C1 segment of cervical spinal cord (tissue), 14 donors: Measurements from ENCODE around the gene OIT3.

ENCODE experiments used
- DNase-seq, 14 donors: peaks; one replicate each; lab custom pipeline; 2025; lab: John Stamatoyannopoulos, UW

The OIT3 gene

DNA sequence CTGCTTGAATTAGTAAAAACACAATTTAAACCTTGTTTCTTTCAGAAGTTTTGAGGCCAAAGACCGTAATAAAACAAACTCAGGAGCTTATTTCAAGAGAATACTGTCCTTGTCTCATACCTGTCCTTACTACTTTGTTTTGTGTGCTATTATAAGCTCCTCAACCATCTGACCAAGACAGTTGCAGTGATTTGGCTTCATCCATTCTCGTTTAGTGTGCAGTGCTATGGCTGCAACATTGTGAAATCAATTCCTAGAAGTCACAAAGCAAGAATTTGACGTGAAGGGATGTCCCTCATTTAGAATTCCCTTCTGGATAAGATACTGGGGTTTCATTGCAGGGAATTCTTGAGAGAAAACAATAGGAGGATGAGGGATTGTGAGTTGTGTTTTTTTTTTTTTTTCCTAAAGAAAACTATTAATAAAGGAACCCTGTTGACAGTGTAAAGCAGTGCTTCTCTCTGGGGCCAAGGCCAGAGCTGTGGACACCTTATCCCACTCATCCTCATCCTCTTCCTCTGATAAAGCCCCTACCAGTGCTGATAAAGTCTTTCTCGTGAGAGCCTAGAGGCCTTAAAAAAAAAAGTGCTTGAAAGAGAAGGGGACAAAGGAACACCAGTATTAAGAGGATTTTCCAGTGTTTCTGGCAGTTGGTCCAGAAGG lies at the start of gene OIT3:
Gene OIT3, plus strand, starts transcription at position 604 of the 663 bp plus-strand sequence. CDS start 60 bp downstream, outside the sequence.
- no peak for DNase-seq

DNA sequence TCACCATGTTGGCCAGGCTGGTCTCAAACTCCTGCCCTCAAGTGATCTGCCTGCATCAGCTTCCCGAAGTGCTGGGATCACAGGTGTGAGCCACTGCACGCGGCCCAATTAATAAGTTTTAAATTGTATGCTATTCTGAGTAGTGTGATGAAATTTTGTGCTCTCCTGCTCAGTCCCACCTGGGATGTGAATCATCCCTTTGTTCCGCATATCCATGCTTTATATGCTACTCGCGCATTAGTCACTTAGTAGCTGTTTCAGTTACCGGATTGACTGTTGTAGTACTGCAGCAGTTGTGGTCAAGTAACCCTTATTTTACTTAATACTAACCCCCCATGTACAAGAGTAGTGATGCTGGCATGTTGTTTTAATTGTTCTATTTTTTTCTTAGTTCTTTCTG lies 47.3 kb upstream of the OIT3 start:
- no peak for DNase-seq

DNA sequence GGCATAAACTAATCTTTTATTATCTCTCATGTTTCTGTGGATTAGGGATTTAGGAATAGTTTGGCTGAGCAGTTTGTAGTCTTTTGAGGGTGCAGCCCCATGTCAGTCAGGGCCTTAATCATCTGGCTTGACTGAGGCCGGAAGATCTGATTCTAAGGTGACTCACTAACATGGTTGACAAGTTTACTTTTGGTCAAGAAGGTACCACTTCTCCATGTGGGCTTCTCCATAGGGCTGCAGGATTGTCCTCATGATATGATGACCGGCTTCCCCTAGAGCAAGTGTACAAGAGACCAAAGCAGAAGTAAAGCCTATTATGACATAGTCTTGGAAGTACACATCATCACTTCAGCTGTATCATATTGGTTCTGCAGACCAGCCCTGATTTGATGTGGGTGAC lies 45.9 kb upstream of the OIT3 start:
- no peak for DNase-seq

DNA sequence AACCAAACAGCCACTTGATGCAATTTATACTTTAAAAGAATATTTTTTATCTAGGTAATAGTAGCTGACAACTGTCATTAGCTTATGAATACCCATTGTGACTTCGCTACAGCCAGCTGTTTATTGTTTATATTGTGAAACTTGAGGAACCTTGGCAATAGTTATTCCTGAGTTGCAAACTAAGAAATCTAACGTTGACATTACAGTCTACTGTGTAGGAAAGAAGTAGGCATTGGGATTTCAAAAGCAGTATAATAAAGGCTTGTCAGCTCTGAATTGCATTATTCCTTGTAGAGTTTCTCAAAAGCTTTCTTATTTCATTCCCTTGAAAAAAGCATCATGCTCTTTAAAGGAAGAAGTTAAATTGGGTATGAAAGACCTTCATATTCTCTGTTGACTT lies 42.7 kb upstream of the OIT3 start:
- DNase-seq: no peak

DNA sequence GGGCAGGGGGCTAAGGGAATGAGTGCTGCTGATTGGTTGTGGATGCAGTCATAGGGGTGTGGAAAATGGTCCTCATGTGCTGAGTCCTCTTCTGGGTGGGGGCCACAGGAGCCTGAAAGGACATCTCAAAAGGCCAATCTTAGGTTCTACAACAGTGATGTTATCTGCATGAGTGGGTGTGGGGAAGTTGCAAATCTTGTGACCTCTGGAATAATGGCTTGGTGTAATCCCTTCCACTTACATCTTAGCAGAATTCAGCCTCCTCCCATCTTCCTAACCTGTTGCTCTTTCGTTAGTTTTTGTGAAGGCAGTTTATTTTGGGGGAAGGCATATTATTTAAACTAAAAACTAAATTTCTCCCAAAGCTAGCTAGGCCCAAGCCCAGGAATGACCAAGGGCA lies 42.0 kb upstream of the OIT3 start:
- DNase-seq: no peak

DNA sequence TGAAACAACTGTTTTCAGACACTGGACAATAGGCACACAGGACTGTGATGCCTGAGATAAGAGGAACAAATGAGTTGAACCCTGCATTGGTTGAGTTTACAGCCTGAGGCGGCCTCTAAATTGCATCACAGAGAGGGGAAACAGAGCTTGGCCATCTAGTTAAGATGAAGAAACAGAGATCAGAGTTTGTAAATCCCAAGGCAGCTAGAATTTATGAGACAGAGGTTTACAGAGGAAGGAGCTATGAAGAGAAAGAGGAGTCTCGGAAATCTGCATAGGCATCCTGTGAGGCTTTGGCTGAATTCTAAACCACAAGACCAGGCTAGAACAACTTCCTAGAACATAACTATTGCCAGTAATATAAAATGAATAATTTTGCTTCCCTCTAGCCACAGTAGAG lies 41.0 kb upstream of the OIT3 start:
- no peak for DNase-seq

DNA sequence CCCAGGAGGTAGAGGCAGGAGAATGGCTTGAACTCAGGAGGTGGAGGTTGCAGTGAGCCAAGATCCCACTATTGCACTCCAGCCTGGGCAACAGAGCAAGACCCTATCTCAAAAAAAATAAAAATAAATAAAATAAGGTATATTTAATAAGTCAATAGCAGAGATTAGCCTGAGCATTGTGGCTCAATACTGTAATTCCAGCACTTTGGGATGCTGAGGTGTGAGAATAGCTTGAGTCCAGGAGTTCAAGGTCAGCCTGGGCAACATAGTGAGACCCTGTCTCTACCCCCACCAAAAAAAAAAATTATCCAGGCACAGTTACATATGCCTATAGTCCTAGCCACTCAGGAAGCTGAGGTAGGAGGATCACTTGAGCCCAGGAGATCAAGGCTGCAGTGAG lies 38.4 kb upstream of the OIT3 start:
- no peak for DNase-seq

DNA sequence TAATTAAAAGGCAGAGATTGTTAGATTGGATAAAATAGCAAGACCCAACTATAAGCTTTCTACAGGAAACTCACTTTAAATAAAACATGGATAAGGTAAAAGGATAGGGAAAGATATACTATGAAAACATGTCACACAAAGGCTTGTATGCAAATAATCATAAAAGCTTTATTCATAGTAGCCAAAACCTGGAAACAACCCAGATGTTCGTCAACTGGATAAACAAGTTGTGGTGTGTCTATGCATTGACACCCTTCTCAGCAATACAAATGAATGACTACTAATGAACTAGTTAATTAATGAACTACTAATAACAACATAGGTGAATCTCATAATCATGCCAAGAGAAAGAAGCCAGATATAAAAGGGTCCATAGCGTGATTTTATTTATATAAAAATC lies 37.7 kb upstream of the OIT3 start:
- no peak for DNase-seq

DNA sequence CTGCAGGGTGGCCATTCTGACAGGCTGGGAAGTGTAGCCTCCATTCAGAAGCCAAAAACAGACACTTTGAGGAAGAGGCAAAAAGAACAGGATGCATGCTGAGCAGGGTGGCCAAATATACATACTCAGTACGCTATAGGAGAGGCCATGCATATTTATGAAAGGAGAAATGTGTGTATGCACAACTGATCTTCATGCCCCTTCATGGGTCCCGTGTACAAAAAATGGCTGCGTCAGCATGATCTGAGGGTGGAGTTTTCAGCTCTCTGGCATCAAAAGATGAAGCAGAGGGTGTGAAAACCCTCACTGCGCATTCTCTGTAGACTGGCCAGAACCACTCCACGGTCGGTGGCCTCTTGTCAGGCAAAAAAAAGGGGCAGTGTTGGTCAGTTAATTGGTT lies 35.5 kb upstream of the OIT3 start:
- DNase-seq: no peak

DNA sequence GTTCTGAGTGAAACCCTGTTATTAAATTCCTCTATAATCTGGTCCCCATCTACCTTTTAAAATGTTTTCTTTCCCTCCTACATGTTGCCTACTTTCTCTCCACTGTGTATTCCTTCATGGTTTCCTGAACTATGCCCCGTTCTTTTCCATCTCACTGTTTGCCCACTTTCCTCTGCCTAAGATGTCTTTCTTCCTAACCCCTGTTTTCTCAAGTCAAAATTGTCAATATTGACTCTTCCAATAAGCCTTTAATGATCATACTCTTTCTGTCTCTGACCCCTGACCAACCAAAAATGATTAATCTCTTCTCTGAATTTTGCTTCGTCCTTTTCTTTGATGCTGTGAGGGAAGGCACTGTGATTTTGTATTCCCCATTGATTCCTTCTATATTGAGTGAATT lies 30.6 kb upstream of the OIT3 start:
- DNase-seq: no peak

DNA sequence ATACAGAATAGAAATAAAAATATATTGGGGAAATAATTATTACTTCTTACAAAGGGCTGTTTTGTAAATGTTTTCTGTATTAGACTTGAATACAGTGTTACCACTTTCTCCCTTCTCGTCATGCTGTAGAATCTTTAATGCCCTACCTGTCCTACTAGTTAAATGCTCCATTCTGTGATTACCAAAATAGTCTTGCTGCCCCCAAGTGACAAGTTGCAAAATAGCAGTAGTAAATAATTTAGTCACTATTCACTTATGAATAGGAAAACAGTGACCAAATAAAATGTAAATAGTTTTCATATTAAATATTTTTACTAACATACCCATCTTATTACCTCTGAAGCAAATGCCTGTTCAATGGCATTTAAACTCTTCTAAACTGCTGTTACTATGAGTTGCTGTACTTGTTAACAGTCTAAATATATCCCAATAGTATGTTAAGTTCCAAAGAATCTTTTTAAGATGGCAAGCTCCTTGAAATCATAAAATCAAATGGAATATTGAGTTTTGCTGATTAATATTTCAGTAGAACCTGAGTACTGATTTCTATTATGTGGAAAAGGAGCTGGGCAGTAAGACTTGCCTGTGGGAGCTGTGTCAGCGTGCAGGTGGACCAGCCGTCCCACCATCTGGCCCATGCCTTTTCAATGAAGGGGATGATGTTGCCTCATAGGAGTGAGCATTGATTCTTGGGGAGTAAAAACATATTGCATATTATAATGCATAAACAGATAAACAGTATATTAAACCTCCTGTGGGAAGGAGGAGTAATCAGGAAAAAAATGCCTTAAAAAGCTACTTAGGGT lies 18.1 kb upstream of the OIT3 start:
- peak in 1 of 14 donors; percentile 62 for DNase-seq

DNA sequence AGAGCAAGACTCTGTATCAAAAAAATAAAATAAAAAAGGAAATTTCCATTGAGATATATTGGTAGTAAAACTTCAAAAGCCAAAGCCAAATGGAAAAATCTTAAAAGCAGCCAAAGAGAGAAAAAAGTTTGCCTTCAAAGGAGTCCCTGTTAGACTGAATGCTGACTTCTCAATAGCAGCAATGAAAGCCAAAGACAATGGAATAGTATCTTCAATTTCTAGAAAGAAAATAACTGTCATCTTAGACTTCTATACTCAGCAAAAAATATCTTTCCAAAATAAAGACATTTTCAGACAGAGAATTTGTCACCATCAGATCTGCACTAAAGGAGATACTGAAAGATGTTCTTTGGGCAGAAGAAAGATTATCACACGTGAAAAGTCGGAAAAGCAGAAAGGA lies 14.3 kb upstream of the OIT3 start:
- DNase-seq: no peak

DNA sequence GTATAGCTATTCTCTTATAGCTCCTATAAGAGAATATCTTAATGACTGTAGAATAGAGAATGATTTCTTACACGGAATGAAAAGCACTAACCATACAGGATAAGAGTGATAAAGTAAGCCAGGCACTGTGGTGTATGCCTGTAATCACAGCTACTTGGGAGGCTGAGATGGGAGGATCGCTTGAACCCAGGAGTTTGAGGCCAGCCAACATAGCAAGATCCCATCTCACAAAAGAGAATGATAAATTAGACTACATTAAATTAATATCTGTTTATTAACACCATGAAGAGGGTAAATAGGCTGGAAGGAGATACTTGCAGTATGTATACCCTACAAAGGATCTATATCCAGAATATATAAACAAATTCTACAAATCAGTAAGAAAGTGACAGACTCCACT lies 12.2 kb upstream of the OIT3 start:
- no peak for DNase-seq

DNA sequence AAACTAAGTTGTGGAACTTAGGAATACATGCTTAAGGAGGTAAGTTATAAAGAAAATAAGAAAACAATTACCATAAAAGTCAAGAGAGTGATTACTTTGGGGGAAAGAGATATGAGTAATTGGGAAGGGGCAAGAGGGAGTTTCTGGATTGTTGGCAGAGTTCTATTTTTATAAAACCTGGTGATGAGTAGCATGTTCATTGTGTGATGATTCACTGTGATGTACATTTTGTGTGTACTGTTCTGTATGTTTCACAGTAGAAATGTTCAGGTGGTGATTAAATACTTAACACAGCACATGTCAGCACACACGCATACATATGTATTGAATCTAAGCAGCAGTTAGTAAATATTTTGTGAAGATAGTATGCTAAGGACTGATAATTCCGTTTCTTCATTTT lies 9.7 kb upstream of the OIT3 start:
- DNase-seq: no peak

DNA sequence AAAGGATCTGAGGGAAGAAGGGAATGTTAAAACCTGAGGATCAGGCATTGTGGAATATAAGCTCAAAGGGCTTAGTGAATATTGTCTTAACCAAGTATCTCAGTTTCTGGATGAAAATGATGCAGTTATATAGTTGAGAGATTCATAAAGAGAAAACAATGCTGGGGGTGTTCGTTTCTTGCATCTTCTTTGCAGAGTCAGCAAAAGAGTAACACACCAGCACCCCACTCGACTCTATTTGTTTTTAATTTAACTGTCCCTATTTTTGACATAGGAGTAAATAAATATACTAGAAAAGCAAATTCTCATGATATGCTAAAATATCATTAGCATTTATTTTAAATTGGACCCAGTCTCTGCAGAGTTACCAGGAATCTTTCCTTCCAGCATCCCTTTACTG lies 7.6 kb upstream of the OIT3 start:
- no peak for DNase-seq

DNA sequence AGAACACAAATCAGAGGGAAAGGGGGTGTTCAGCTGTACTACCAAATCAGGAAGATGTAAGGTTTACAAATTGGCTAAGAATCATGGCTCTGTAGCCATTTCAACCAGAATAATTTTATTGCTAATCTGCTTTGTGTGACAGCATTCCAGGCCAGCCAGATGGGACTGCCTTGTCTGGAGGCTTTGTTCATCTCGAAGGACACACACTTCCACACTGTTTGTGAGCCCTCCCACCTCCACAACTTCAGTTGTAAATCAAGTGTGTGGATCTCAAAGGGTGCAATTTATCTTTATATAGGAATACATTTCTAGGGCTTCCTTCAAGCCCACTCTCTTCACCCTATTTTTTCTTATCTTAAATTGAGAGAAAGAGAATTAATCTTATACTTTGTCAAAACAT lies 6.9 kb upstream of the OIT3 start:
- peak in 1 of 14 donors; percentile 16 for DNase-seq

DNA sequence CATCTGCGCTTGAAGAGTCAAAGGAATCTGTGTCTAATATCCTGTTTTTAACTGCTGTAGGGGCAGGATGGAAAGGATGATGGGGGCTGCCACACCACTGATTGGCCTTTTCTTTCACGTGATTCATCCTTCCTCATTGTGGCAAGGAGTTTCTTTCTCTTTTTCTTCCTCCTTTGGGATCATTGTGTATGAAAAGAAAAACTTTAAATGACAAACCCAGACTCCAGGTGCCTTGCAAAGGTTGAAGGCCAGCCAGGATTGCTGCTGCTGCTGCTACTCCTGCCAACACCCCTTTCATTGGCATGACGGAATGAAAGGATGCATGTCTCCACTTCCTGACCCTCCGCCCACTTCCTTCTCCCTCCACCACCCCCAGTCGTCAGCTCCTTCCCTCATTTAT lies 6.5 kb upstream of the OIT3 start:
- DNase-seq: peak in 1 of 14 donors; percentile 0

DNA sequence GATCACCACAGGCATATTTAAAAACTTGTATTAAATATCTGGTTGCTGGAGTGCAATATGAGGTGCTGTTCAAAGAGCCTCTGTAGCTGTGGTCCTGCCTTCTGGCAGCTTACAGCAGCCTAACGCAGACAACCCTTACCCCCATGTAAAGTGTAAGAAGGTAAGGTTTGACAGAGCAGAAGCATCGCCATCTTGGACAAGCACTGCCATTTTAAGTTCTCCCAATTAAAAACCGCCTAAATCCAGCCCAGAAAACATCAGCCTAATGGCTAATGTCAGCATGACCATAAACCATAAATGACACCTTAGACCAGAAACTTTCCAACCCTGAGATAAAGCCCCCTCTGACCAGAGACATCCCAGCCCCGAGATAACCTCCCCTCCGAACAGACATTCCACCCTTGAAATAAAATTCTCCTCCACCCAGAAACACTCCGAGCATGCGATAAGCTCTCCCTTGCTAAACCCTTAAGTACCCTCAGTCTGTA lies 5.3 kb upstream of the OIT3 start:
- DNase-seq: no peak

DNA sequence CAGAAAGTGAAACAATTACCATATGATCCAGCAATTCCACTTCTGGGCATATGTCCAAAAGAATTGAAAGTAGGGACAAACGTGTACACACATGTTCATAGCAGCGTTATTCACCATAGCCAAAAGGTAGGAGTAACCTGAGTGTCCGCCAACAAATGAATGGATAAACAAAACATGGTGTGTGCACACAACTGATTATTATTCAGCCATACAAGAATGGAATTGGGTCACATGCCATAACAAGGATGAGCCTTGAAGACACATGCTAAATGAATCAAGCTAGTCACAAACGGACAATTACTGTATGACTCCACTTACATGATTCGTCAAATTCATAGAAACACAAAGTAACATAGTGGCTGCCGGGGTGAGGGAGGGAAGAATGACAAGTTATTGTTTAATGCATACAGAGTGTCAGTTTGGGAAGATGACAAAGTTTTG lies 4.1 kb upstream of the OIT3 start:
- DNase-seq: peak in 1 of 14 donors; percentile 6

DNA sequence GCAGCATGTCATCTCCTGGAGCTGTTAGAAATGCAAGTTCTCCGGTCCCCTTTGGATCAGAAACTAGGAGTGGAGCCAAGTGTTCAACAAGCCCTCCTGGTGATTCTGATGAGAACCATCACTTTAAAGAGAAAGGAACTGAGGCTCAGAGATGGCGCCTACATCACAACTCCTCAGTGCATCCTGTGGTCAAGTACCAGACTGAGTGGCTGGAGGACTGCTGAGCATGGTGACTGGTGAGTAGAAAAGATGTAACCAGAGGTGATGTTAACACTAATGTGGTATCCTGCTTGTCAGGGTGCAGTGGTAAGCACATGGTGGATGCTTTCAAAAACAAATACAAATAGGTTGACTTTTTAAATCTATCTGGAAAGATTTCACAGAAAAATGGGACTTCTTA lies 3.5 kb upstream of the OIT3 start:
- no peak for DNase-seq

DNA sequence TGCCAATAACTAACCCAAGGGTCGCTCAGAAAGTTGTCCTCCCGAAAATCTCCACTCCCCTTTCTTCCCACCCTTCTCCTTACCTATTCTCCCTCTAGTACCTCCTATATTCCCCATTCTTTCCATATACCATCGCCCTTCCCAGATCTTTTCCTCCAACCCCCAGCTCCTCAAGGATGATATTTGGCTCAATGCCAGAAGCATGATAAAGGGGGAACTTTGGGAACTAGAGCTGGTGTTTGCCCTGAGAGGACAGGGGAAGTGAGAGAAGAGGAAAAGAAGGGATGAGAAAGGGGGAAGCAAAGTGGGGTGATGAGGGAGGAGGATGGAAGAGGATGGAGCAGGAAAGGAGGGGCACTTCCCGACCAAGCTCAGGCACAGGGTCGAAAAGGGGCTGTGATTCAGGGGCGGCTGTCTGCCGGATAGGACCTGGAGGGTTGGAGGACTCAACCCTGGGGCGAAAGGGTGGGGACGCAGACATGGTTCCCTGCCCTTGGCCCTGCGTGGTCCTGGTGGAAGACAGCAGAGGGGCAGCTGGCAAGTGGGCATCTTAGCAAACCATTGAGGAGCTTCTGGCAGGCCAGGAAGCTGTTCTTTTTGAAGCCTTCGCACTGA lies 1.8 kb downstream of the OIT3 start:
- no peak for DNase-seq

DNA sequence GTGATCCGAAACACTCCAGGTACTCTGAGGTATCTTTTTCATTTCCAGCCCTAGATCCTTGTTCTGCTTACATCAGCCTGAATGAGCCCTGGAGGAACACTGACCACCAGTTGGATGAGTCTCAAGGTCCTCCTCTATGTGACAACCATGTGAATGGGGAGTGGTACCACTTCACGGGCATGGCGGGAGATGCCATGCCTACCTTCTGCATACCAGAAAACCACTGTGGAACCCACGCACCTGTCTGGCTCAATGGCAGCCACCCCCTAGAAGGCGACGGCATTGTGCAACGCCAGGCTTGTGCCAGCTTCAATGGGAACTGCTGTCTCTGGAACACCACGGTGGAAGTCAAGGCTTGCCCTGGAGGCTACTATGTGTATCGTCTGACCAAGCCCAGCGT lies 5.1 kb downstream of the OIT3 start:
- DNase-seq: no peak

DNA sequence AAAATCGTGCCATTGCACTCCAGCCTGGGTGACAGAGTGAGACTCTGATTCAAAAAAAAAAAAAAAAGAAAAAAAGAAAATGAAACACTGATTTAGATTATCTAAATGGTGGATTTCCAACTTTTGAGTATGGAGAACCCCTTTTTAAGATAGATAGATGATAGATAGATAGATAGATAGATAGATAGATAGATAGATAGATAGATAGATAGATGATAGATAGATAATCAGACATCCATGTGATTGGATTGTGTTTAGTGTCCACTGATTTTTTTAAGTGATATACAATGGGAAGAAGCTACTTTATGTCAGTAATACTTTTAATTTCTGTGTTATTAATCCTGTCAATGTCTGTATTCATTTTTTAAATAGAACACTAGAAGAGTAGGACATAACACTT lies 6.0 kb downstream of the OIT3 start:
- DNase-seq: no peak
